ENCODE results near the gene KCNH2. TPM values are rescaled to one million over a fixed set of nuclear protein-coding genes. Genes with fewer than 3 reads are reported as not detected.

KCNH2 gene
- total RNA-seq, 1 donor from 2014 or later, result not detected

- DNase-seq, result peak; percentile 27
Measured at GRCh38 chr7:150974468-150975391, 3.4 kb downstream of the KCNH2 start.

GRCh38 chr7:150973571-150974451 lies 4.3 kb downstream of the KCNH2 start:
- no peak for DNase-seq

DNA sequence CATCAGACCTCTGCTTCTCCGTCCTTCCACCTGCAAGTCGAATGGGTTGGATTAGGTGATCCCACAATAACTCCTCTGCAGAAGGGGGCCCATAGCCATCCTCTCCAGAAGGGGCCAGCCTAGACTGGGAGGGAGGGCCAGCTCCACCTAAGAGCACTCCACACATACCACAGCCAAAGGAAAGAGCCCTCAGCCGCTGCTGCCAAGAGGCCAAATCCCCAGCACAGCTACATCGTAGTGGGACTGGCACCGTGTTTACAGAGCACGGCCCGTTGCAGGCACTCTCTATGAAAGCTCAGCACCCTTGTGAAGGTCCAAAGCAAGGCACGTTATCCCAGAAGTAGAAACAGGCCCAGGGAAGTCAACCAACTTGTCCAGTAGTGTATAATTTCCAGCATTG lies 5.4 kb downstream of the KCNH2 start:
- no peak for DNase-seq

- DNase-seq, result no peak
Measured at GRCh38 chr7:150972023-150972468, 6.1 kb downstream of the KCNH2 start.

- DNase-seq, result no peak
Measured at GRCh38 chr7:150971242-150972022, 6.7 kb downstream of the KCNH2 start.

DNA sequence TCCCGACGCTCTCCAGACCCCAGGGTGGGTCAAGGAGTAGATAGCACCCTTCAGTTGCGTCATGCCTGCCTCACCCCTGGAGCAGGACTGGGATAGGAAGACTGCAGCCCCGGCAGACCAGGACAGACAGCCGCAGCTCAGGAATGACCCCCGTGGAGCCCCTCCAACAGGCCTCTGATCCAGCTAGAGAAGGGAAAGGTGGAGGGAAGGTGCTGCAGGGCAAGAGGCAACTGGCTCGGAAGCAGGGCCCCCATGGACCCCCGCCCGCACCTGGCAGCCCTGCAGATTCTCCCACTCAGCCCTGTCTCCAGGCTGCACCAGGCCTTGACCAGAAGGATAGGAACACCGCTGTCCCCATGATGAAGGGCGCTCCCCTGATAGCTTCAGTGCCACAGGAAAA lies 7.7 kb downstream of the KCNH2 start:
- DNase-seq, result no peak

- no peak for DNase-seq
Measured at GRCh38 chr7:150969475-150969874, 8.6 kb downstream of the KCNH2 start.

DNA sequence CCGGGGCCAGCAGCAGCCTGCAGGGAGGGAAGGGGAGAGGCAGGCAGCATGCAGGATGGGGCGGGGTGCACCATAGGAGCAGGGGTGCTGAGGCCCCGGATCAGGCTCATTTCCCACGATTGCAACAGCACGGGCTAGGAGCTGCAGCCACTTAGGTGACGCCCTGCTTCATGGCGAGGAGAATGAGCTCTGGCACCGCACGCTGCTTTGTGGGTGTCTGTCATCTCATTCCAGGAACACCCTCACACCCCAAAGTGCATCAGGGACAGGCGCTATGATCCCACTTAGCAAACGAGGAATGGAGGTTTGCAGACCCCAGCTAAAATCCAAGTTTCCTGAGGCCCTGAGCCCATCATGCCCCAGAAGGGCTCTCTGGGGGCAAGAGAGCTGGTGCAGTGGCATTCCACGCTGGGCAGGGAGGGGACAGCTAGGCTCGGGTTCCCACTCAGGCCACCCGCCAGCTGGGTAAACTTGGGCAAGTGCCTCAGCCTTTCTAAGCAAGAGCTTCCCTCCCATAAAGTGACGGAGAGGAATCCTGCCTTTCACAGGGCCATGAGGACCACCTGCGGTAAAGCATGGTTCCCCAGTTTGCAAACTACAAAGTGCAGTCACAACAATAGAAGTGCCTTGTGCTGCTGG lies 9.3 kb downstream of the KCNH2 start:
- DNase-seq, result no peak

DNA sequence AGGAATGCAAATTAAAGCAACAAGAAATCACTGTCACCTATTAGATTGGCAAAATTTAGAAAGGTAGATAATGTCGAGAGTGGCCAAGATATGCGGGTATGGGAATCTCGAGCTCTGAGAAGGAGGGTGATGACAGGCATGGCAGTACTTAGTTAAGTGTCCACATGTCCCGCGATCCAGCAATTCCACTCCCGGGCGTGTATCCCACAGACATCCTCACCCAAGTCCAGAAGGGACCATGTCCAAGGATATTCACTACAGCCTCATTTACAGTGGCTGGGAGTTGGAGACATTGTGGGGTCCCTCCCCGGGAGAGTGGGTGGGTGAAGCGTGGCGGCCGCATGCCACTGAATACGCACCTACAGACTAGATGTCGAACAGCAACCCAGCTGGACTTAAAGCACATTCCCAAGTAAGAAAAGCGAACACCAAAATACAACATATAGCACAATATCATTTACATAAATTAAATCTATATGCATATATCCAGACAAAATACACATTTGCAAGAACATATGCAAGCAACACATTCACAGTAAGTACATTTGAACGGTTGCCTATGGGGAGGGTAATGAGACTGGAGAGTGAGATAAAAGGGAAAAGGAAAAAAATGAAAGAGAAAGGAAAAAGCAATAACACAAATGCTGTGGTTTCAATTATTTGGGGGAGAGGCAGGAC lies 9.9 kb downstream of the KCNH2 start:
- no peak for DNase-seq

DNA sequence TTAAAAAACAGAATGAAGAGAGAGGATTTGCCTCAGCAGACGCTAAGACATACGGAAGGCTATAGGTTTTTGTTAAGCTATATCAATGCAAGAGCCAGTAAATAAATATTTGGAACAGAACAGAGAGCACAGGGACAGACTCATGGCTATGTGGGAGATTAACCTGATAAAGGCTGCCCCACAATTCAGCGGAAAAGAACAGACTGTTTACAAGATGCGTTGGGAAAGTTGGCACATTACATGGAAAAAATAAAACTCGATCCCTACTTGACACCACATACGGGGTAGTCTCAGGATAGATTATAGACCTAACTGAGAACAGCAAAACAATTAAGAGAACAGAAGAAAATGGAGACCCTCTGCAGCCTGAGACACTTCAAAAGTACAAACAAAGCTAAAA lies 10.8 kb downstream of the KCNH2 start:
- DNase-seq, result no peak

GRCh38 chr7:150966002-150966401 lies 12.1 kb downstream of the KCNH2 start:
- peak; percentile 49 for DNase-seq

- no peak for DNase-seq
Measured at GRCh38 chr7:150965273-150965830, 12.8 kb downstream of the KCNH2 start.

DNA sequence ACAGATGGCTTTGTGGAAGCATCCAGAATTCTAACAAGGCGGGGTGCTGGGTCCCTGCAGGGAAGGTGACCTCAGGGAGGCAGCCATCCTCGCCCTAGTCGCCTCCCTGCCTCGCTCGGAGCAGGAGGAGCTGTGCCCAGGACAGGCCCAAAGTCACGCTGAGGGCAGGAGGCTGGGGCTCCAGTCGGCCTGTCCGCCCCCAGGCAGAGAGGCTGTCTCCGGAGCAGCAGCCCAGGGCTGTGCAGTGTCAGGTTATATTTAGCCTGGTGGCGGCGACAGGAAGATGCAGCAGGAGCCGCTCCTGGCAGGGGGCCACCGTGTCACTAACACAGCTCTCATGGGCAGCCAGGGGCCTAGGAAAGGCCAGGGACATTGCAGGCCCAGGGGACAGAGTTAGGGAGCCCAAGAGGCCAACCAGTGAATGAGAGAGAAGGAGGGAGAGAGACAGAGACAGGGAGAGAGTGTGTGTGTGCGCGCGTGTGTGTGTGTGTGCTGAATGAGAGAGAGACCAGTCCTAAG lies 13.5 kb downstream of the KCNH2 start:
- no peak for DNase-seq

GRCh38 chr7:150963707-150964559 lies 14.2 kb downstream of the KCNH2 start:
- DNase-seq, result no peak

- DNase-seq, result peak; percentile 72
Measured at GRCh38 chr7:150962553-150963399, 15.3 kb downstream of the KCNH2 start.

- no peak for DNase-seq
Measured at GRCh38 chr7:150962290-150962552, 15.9 kb downstream of the KCNH2 start.

DNA sequence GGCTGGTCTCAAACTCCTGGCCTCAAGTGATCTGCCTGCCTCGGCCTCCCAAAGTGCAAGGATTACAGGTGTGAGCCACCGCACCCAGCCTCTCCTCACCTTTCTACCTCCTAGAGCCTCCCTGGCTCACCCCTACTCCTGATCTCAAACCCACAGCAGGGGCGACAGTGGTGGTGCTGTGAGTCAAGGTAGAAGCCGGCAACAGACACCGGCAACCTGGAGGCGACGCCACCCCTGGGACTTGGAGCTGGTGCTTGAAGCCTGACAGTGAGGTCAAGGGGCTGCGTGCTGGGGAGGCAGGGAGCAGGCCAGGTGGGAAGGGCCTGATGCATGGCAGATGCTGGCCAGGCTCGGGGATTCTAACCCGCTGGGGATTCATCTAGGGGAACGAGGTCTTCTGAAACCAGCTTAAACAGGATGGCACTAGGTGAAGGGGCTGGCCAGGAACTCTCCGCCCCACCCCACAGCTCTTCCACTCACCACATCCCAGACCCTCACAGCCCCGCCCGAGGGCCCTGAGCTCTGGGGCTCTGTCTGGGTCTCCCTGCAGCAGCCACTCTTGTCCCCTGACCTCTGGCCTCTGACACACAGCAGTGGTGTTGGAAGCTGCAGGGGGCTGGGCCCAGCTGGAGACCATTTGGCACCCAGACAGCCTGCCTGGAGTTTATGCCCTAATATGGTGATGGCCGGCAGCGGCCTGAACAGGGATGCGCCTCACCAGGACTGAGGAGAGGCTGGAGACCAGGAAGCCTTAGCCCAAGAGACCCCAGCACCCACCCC lies 16.4 kb downstream of the KCNH2 start:
- DNase-seq, result no peak

Measured in dermis blood vessel endothelial cell (primary cell).